Loucy (cell line): ENCODE measurements around the gene RUFY3.
A peak's percentile ranks its signal among the peaks of the same experiment; 100 is the strongest.

Experiments used
- H2AFZ ChIP-seq: fragments of 200-600 bp; sonication (generic); 2 replicates; pipeline ENCODE4 v1.6.0; 2016; ENCODE audit warnings: antibody characterized with exemption, mild to moderate bottlenecking, low read length, moderate library complexity
- H3F3A ChIP-seq: fragments of 200-600 bp; 2 replicates; pipeline ENCODE4 v1.6.0; 2016; ENCODE audit warnings: antibody characterized with exemption, low read depth, mild to moderate bottlenecking
- H3K27me3 ChIP-seq: fragments of 200-600 bp; sonication (generic); 2 replicates; pipeline ENCODE4 v1.6.1; 2014; ENCODE audit warnings: low read length, mild to moderate bottlenecking; ENCODE audit not compliant: insufficient read depth, poor library complexity, severe bottlenecking
- H3K36me3 ChIP-seq: fragments of 200-600 bp; sonication (generic); 2 replicates; pipeline ENCODE4 v1.6.1; 2016; ENCODE audit warnings: low read length; ENCODE audit not compliant: insufficient read depth
- H3K4me1 ChIP-seq: fragments of 200-600 bp; sonication (generic); 2 replicates; pipeline ENCODE4 v1.5.1; 2014; ENCODE audit warnings: low read length, mild to moderate bottlenecking; ENCODE audit not compliant: insufficient read depth, poor library complexity, severe bottlenecking
- H3K4me2 ChIP-seq: fragments of 200-600 bp; sonication (generic); 2 replicates; pipeline ENCODE4 v1.6.0; 2014; ENCODE audit warnings: antibody characterized with exemption, low read length, low read depth, mild to moderate bottlenecking; ENCODE audit not compliant: poor library complexity, severe bottlenecking
- H3K4me3 ChIP-seq: fragments of 200-600 bp; sonication (generic); 2 replicates; pipeline ENCODE4 v1.5.1; 2014; ENCODE audit warnings: low read length, mild to moderate bottlenecking, mixed read lengths; ENCODE audit not compliant: poor library complexity, severe bottlenecking
- H3K79me2 ChIP-seq: fragments of 200-600 bp; sonication (generic); 2 replicates; pipeline ENCODE4 v1.6.1; 2014; ENCODE audit warnings: low read length; ENCODE audit not compliant: insufficient read depth
- H3K9ac ChIP-seq: fragments of 200-600 bp; sonication (generic); 2 replicates; pipeline ENCODE4 v1.6.0; 2014; ENCODE audit warnings: mild to moderate bottlenecking, low read depth, low read length, moderate library complexity; ENCODE audit not compliant: poor library complexity, severe bottlenecking
- H3K9me2 ChIP-seq: fragments of 200-600 bp; sonication (generic); replicated peaks from 2 replicates; pipeline ENCODE4 v1.6.1; 2016; ENCODE audit warnings: low read depth, low read length, mixed read lengths
- H3K9me3 ChIP-seq: fragments of 200-600 bp; sonication (generic); 2 replicates; pipeline ENCODE4 v1.6.1; 2014; ENCODE audit warnings: mild to moderate bottlenecking, antibody characterized with exemption, low read length, low read depth; ENCODE audit not compliant: insufficient read depth
- H4K20me1 ChIP-seq: fragments of 200-600 bp; sonication (generic); 2 replicates; pipeline ENCODE4 v1.6.0; 2014; ENCODE audit warnings: antibody characterized with exemption, low read length, mild to moderate bottlenecking; ENCODE audit not compliant: insufficient read depth, poor library complexity, severe bottlenecking
- EZH2phosphoT487 ChIP-seq: fragments of 200-600 bp; IDR thresholded peaks from 2 replicates; pipeline ENCODE4 v1.6.1; 2018; ENCODE audit warnings: antibody characterized with exemption, mild to moderate bottlenecking, moderate library complexity, borderline replicate concordance
- TF ChIP-seq, protein P1 (sequence below): fragments of 200-600 bp; sonication (generic); conservative IDR thresholded peaks from 2 replicates; pipeline ENCODE4 v1.5.1; 2014; ENCODE audit warnings: mild to moderate bottlenecking, antibody characterized with exemption, low read length

RUFY3 gene

DNA sequence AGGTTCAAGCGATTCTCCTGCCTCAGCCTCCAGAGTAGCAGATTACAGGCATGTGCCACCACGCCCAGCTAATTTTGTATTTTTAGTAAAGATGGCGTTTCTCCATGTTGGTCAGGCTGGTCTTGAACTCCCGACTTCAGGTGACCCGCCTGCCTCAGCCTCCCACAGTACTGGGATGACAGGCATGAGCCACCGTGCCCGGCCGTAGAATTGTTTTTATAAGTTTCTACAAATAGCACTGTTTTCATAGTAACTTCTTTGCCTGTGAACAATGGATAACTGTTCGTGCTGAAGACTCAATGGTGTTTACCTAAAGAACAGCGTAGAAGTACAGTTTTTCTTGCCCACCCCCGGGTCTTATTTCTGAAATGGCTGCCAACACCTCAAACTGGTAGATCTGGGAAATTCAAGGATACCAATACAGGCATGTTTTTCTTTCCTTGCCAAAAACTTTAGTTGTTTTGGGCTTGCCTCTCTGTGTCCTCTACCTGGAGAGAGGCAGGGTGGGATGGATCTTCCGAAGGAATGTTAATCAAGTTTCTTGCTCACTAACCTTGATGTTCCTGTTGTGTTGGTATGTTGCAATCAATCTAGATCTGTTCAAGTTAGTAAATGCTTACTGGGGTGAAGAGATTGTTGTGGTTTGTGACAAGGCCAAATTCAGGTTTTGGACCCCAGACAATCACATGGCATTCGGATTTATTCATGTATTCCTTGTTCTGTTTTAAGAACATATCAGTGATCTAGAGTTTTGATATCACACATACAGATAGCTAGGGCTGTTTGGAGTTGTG lies 2.8 kb upstream of the RUFY3 start:
- H3K9ac ChIP-seq = no peak overlapping the region

DNA sequence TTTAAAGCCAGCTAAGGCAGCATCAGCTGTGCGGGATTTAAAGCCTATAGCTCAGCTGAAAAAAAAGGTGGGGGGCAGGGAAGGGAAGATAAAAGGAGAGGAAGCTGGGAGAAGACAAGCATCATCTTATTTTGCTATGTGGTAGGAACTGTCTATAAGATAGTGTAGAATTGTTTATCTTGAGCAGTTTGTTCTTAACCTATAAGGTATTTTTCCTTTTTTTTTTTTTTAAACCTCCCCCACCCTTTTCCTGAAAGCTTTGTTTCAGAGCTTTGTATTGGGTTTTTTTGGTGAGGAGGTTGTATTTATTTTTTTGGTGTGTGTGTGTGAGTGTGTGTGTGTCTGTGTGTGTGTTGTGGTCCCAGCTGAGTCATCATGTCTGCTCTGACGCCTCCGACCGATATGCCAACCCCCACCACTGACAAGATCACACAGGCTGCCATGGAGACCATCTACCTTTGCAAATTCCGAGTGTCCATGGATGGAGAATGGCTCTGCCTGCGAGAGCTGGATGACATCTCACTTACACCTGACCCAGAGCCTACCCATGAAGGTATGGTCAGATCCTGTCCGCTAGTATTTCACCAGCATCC lies 531 bp downstream of the RUFY3 start:
- Histone ChIP-seq H2AFZ (no peak overlapping the region), H3K4me1 (peaks cover 13% of the 10 kb centered on the region), H3K4me3 (no peak overlapping the region), H3F3A (no peaks in the 10 kb centered on the region), H3K4me2 (peak overlapping the region; percentile 52), H4K20me1 (no peaks in the 10 kb centered on the region), H3K9me2 (no peaks in the 10 kb centered on the region), H3K9me3 (no peaks in the 10 kb centered on the region), H3K36me3 (no peaks in the 10 kb centered on the region), H3K9ac (no peak overlapping the region), H3K27me3 (no peaks in the 10 kb centered on the region), H3K79me2 (peaks cover 56% of the 10 kb centered on the region)
- no peak for TF ChIP-seq EZH2phosphoT487
- TF ChIP-seq, protein P1, sequence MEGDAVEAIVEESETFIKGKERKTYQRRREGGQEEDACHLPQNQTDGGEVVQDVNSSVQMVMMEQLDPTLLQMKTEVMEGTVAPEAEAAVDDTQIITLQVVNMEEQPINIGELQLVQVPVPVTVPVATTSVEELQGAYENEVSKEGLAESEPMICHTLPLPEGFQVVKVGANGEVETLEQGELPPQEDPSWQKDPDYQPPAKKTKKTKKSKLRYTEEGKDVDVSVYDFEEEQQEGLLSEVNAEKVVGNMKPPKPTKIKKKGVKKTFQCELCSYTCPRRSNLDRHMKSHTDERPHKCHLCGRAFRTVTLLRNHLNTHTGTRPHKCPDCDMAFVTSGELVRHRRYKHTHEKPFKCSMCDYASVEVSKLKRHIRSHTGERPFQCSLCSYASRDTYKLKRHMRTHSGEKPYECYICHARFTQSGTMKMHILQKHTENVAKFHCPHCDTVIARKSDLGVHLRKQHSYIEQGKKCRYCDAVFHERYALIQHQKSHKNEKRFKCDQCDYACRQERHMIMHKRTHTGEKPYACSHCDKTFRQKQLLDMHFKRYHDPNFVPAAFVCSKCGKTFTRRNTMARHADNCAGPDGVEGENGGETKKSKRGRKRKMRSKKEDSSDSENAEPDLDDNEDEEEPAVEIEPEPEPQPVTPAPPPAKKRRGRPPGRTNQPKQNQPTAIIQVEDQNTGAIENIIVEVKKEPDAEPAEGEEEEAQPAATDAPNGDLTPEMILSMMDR = no peak

More for the DNA sequence above, 2.8 kb upstream of the RUFY3 start:
- Histone ChIP-seq H3K27me3 (no peaks in the 10 kb centered on the region), H3K9me3 (no peaks in the 10 kb centered on the region), H3K4me1 (peaks cover 20% of the 10 kb centered on the region), H3K9me2 (no peaks in the 10 kb centered on the region), H3K4me3 (no peak overlapping the region), H3F3A (no peaks in the 10 kb centered on the region), H3K79me2 (peaks cover 84% of the 10 kb centered on the region), H4K20me1 (peaks cover 5% of the 10 kb centered on the region), H3K4me2 (no peak overlapping the region), H2AFZ (no peak overlapping the region), H3K36me3 (no peaks in the 10 kb centered on the region)
- TF ChIP-seq, protein P1 = no peak

DNA sequence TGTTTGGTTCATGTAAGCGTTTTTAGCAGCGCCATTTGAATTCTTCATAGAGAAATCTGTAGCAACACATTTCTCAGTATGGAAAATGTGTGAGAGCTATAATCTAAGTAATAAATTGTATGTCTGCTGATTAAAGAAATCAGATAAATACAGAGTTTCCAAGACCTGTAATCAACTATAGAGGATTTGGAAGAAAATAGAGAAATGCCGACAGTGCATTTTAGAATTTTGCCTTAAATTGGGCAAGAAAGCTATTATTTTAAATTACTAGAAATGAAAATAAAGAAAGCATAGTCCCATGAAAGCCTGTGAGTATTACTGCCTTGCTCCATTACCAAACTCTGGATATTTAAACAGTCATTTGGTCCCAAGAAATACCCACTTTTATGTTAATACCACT lies 2.7 kb downstream of the RUFY3 start:
- Histone ChIP-seq H3K79me2 (peaks cover 48% of the 10 kb centered on the region), H3K9ac (no peak overlapping the region), H3K4me1 (peaks cover 13% of the 10 kb centered on the region), H3K36me3 (no peaks in the 10 kb centered on the region), H3K4me2 (no peak overlapping the region), H3F3A (no peaks in the 10 kb centered on the region), H4K20me1 (no peaks in the 10 kb centered on the region), H3K27me3 (no peaks in the 10 kb centered on the region), H2AFZ (no peak overlapping the region), H3K9me3 (no peaks in the 10 kb centered on the region), H3K9me2 (no peaks in the 10 kb centered on the region), H3K4me3 (no peak overlapping the region)
- no peak for TF ChIP-seq EZH2phosphoT487
- TF ChIP-seq, protein P1 = no peak
